Measurements from ENCODE around the gene PLA2G6.

- peak in 1 of 2 donors; percentile 80 for TF ChIP-seq POLR2AphosphoS5 (IDR thresholded peaks at IDR 0.05)
- peak in 1 of 4 donors; percentile 83 for TF ChIP-seq POLR2A (IDR thresholded peaks at IDR 0.05)
Observed at GRCh38 chr22:38180841-38181452, 683 bp downstream of the PLA2G6 start.

Data from upper lobe of left lung (tissue), 4 donors.